HG02571 (cell line): Measurements from ENCODE around the gene KCNQ1.
A peak's percentile ranks its signal among the peaks of the same experiment; 100 is the strongest.

Source experiments
- ATAC-seq: cut with Tn5 transposase; IDR thresholded peaks from one replicate; pipeline ENCODE4 v1.9.1; 2021; ENCODE audit warnings: mild to moderate bottlenecking, moderate library complexity; ENCODE audit not compliant: unreplicated experiment

The KCNQ1 gene

GRCh38 chr11:2885017-2885677 lies 440.3 kb downstream of the KCNQ1 start:
- ATAC-seq = no peak

GRCh38 chr11:2885678-2886081 lies 440.9 kb downstream of the KCNQ1 start, which contains the start of gene CDKN1C:
Gene CDKN1C, minus strand, starts transcription at chr11:2885775. Its CDS starts 319 bp downstream, at chr11:2885456.
- ATAC-seq = peak; percentile 74

DNA sequence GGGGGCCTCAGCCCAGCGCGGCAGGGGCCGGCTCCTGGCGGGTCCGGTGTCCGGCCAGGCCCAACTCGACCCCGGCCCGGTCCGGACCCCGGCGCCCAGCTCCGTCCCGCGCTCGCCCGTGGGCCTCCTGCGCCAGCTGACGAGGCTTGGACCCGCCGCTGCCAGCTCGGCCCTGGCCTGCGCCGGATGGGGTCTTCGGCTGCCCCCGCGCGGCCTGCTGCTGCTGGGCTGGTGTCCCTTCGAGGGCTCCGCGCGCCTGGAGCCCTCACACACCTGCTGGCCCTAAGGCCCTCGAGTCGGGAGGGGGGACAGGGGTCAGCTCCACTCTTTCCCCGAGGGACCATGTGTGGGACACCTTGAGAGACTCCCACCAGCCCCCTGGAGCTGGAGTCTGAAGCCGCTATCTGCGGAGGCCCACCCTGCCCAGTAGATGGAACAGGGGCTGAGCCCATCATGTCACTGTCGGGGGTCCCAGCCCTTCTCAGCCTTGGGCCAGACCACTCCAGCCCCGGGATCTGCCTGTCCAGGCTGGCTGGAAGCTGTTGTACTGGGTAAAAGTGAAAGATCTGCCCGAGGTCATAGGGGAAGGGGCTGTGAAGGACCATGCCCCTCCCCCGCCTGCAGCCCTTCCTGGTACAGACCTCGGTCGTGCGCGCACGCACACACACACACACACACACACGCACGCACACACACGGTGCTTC lies 441.5 kb downstream of the KCNQ1 start:
- peak; percentile 3 for ATAC-seq

DNA sequence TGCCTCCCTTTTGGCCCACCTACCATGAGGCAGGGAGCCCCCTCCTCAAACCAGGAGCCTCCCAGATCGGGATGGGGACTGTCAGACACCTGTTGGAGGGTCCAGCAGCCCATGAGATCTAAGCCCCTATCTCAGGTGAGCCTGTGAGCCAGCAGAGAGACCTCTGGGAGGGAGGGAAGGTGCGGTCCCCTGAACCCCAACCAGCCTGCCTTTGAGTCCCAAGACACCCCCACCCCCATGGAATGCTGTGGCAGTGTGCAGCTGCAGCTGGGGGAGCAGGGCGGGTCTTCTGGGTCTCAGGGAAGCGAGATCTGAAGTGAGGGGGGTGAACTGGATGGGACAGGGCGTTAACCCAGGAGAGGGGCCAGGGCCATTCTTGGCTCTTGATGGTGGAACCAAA lies 442.1 kb downstream of the KCNQ1 start:
- no peak for ATAC-seq

- no peak for ATAC-seq
Measured at GRCh38 chr11:2887515-2888195, 442.8 kb downstream of the KCNQ1 start.

DNA sequence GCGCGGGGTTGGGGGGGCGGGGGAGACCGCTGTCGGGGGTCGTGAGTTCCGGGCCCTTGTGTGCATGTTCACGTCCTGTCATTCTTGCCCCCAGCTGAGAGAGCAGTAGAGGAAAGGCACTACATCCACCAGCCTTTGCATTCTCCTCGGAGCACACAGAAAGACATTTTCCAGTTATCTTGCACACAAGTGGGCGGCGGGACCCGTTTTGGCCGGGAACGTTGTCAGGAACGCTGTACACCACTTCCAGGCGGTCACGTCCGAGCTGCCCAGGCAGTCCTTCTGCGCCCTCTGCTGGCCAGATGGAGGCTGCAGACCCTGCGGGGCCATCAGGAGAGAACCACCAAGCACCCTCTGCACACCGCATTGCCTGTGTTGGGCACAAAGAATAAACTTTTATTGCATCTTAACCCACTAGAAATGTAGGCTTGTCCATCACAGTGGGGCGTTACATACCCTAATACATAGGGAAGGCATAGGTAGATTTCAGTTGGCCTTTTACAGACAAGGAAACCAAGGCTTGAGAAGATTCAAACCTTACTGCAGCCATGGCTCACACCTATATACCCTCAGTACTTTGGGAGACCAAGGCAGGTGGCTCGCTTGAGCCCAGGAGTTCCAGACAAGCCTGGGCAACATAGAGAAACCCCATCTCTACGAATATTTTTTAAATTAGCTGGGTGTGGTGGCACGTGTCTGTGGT lies 443.6 kb downstream of the KCNQ1 start:
- no peak for ATAC-seq

DNA sequence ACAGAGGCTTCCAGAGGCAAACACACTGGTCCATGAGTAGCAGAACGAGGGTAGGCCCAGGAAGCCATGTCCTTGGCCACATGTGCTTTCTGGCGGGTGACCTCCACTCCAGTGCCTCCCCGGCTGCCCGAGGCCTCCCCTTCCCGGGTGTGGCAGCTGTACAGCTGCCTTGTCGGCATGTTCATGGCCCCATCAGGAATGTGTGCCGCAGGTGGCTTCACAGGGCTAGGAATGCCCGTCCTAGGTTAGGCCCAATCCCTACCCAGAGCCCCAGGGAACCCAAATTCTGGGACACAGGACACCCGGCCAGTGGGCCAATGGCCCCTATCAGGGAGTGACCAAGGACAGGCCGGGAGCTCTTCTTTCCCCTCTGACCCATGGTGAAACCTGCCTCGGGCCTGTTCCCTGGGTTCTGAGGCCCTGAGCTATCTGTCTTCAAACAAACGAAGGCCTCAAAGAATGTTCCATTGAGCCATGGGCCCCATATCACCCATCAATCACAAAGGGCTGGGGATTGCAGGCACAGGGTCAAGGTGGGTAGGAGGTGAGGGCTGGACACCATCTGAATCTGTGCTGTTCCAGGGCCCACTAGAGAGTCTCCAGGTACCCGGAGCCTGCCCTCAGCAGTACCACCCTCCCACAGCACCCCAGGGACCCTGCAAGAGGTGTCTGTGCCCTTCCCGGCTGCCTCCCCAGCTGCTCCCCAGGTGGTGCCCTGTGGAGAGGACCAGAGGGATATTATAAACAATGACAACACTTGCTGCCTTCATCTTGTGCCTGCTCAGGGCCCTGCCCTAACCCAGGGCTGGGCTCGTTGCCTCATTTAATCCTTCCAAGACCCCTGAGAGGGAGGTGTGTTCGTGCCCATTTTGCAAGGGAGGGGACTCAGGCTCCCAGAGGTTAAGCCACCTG lies 444.8 kb downstream of the KCNQ1 start:
- ATAC-seq = no peak

DNA sequence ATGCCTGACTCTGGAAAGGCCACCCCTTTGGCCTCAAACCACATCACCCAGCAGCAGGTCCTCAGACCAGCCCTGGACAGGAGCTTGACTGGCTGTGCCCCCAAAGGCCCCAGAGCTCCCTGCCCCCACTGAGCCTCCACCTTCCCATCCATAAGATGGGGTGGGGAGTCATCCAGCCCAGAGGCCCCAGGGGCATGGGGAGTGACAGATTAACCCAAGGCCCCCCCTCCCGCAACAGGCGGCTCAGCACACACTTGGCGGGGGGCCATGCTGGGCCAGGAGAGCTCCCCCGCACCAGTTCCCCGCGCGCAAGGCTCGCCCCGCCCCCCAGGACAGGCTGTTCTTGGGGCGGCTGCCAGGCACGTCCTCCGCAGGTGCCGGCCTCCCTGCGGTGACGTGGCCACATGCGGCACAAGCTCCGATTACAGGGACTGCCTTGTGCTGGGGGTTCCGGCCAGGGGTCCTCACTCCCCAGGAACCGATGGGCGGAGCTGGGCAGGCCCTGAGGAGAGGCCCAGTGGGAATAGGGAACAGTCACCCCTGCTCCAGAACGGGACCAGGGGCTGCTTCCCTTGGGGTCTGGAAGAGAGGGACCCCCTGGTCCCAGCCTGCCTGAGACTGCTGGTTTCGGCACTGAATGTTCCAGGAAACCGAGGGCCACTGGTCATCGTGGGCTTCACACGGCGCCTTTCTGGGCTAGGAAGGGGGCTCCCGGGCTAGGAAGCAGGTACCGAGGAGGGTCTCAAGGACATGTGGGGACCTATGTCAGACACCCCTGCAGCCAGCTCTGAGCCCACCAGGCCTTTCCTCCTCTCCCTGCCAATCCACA lies 445.9 kb downstream of the KCNQ1 start:
- no peak for ATAC-seq

GRCh38 chr11:2891326-2892214 lies 446.8 kb downstream of the KCNQ1 start:
- no peak for ATAC-seq

GRCh38 chr11:2892215-2892966 lies 447.6 kb downstream of the KCNQ1 start:
- no peak for ATAC-seq

DNA sequence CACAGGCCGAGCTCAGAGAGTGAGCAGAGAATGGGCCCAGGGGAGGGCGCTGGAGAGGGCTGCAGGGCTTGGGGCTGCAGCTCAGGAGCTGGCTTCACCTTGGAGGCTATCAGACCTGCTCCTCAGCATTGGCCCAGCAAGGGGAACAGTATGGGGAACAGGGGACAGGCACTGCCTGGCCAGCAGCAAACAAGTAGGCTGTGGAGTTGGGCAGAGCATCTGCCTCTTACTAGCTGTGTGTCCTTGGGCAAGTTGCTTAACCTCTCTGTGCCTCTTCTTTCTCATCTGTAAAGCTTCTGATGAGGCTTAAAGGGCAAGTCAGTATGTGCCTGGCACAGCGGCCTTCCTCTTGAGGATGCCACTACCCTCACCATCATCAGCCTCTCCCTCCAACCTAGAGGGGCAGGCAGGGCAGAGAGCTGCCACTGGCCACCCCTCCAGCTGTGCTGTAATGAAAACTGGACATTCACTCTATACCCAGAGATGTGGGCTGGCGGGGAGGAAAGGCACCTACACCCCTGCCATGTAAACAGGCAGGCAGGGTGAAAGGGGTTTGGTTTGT lies 448.2 kb downstream of the KCNQ1 start:
- no peak for ATAC-seq

DNA sequence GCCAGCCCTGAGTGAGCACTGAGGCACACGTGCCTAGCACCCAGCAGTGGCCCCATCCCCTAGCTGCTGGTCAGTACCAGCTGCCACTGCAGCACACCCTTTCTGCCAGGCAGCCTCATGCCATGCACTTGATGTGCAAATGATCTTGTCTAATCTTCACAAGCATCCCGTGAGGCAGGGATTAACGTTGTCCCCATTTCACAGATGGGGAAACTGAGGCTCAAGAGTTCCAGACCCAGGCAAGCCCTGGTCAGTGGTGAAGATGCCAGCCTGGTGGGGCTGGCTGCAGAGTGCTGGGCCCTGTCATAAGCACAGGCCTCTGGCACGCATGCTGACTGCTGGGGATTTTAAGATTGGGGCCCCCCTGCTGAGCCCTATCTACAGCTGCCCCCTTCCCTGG lies 449.1 kb downstream of the KCNQ1 start:
- no peak for ATAC-seq

- no peak for ATAC-seq
Measured at GRCh38 chr11:2896047-2896446, 451.2 kb downstream of the KCNQ1 start.

DNA sequence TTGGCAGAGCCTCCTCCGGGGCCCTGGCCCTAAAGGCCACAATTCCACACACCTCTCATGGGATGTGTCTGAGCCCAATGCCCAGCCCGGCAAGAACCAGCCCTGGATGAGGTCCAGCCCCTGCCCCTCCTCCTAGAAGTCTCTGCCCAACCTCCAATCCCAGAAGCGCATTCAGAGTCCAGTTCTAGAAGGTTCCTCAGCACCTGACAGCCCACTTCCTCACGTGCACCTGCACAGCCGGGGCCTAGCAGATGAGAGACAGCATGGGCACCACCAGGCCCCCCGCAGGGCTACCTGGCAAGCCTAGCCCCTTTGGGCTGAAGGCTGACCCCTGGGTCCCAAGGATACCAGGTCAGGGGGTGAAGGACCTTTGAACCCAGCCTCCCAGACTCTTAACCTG lies 452.2 kb downstream of the KCNQ1 start:
- ATAC-seq = no peak

DNA sequence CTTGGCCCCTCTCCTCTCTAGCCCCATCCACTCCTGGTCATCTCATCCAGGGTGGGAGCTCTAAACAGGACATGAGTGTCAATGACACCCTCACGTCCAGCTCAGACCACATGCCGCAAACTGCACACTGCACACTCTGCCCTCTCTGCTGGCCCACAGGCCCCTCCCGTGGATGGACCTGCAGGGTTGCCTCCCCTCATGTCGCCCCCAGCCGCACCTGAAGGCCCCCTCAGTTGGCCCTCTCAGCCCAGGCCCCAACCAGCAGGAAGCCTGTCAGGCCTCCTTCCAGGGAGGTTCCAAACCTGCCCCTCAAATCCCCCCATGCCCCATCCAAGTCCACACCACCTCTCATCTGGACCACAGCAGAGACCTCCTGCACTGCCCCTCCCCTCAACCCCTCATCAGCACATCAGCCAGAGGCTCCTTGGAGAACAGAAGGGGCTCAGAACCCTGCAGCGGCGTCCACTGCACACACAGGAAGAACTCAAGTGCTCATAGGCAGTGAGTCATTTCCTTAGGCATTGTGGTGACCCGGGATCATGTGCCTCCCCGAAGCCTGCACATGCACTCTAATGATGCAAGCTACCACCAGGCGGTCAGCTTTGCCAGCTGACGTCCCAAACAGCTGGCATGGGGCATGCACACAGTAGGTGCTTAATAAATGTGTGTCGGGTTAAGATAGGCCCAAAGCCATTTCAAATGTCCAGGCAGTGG lies 453.7 kb downstream of the KCNQ1 start:
- ATAC-seq = no peak
